Uterus (tissue), 2 donors: ENCODE results near the gene TUBB2A.

Experiments used
- CTCF ChIP-seq, 4 experiments: fragments of 200-600 bp in 2 of 4; fragments of 450-650 bp in 2 of 4; sonication (generic) in 2 of 4; IDR thresholded peaks; one replicate each; pipeline ENCODE4 v1.5.1; 2016 to 2019; ENCODE audit warnings: antibody characterized with exemption in 4 of 4, mild to moderate bottlenecking in 2 of 4, moderate library complexity in 1 of 4
- POLR2A ChIP-seq, 2 donors: fragments of 450-650 bp; IDR thresholded peaks; one replicate each; pipeline ENCODE4 v1.6.1; 2016; ENCODE audit warnings: antibody characterized with exemption in 2 of 2, mild to moderate bottlenecking in 1 of 2, moderate library complexity in 1 of 2

- TF ChIP-seq CTCF (IDR thresholded peaks at IDR 0.05): no peak
- TF ChIP-seq POLR2A (IDR thresholded peaks at IDR 0.05): no peak
These were observed 35.9 kb upstream of the TUBB2A start for GRCh38 chr6:3193102-3193849.
